ENCODE results near the gene SLMAP.

DNA sequence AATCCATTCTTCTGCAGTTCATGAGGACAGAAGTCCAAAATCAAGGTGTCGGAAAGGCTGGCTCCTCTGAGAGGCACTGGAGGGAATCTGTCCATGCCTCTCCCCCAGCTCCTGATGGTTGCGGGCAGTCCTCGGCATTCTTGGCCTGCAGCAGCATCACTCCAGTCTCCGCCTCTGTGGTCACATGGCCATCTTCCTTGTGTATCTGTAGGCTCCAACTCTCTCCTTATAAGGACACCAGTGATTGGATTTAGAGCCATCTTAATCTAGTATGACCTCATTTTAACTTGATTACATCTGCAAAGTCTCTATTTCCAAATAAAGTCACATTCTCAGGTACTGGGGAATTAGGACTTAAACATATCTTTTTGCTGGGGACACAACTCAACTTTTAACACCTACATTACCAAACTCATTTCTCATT, 196.1 kb downstream of the SLMAP start:
- peak; percentile 69; the same call in 1 of the 2 replicates for TF ChIP-seq POLR2A (IDR thresholded peaks at IDR 0.05; ENCODE audit: low read depth, low read length)
- TF ChIP-seq, protein P1, sequence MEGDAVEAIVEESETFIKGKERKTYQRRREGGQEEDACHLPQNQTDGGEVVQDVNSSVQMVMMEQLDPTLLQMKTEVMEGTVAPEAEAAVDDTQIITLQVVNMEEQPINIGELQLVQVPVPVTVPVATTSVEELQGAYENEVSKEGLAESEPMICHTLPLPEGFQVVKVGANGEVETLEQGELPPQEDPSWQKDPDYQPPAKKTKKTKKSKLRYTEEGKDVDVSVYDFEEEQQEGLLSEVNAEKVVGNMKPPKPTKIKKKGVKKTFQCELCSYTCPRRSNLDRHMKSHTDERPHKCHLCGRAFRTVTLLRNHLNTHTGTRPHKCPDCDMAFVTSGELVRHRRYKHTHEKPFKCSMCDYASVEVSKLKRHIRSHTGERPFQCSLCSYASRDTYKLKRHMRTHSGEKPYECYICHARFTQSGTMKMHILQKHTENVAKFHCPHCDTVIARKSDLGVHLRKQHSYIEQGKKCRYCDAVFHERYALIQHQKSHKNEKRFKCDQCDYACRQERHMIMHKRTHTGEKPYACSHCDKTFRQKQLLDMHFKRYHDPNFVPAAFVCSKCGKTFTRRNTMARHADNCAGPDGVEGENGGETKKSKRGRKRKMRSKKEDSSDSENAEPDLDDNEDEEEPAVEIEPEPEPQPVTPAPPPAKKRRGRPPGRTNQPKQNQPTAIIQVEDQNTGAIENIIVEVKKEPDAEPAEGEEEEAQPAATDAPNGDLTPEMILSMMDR (conservative IDR thresholded peaks at IDR 0.05; ENCODE audit: low read depth, low read length) = no peak
- TF ChIP-seq CEBPB (IDR thresholded peaks at IDR 0.05; ENCODE audit: low read depth, low read length) = 0 out of 2 replicates have a peak, but pooled peaks have one; percentile 17
- TF ChIP-seq BHLHE40 (IDR thresholded peaks at IDR 0.05; ENCODE audit: low read depth, low read length) = no peak
- TF ChIP-seq, protein P2, sequence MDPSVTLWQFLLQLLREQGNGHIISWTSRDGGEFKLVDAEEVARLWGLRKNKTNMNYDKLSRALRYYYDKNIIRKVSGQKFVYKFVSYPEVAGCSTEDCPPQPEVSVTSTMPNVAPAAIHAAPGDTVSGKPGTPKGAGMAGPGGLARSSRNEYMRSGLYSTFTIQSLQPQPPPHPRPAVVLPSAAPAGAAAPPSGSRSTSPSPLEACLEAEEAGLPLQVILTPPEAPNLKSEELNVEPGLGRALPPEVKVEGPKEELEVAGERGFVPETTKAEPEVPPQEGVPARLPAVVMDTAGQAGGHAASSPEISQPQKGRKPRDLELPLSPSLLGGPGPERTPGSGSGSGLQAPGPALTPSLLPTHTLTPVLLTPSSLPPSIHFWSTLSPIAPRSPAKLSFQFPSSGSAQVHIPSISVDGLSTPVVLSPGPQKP (IDR thresholded peaks at IDR 0.05; ENCODE audit: borderline replicate concordance, low read depth, low read length) = no peak
- no peak for TF ChIP-seq CHD1 (IDR thresholded peaks at IDR 0.05; ENCODE audit: low read depth, low read length)
- no peak for TF ChIP-seq SMC3 (IDR thresholded peaks at IDR 0.05; ENCODE audit: low read depth, low read length)
- no peak for TF ChIP-seq RCOR1 (IDR thresholded peaks at IDR 0.05; ENCODE audit: insufficient replicate concordance, low read length)
